H1 (cell line): ENCODE measurements around the gene RNU6-1. TPM values are rescaled to one million over a fixed set of nuclear protein-coding genes. Genes with fewer than 3 reads are reported as not detected.
A peak's percentile ranks its signal among the peaks of the same experiment; 100 is the strongest.

Experiments used
- ATF2 ChIP-seq: IDR thresholded peaks from 2 replicates; pipeline ENCODE4 v1.6.1; 2012; ENCODE audit warnings: low read length, inconsistent platforms
- BCL11A ChIP-seq, 2 experiments: IDR thresholded peaks; one replicate each; pipeline ENCODE4 v1.6.1; 2011; ENCODE audit warnings: low read depth in 2 of 2, low read length in 2 of 2, mild to moderate bottlenecking in 2 of 2
- CBX8 ChIP-seq: fragments of 300-800, 300-1000 bp; sonication (generic); IDR thresholded peaks from 2 replicates; pipeline ENCODE4 v1.7.1; 2016; ENCODE audit warnings: low read depth, low read length, borderline replicate concordance
- CHD1 ChIP-seq: IDR thresholded peaks from 2 replicates; pipeline ENCODE4 v1.6.1; 2012; ENCODE audit warnings: low read depth, low read length, improper control_type of control experiment
- CHD2 ChIP-seq: IDR thresholded peaks from 2 replicates; pipeline ENCODE4 v1.6.1; 2012; ENCODE audit warnings: low read length, improper control_type of control experiment
- EP300 ChIP-seq, 2 experiments: IDR thresholded peaks; 1 replicate in 1 of 2; 2 replicates in 1 of 2; pipeline ENCODE4 v1.6.1; 2011 to 2012; ENCODE audit warnings: low read depth in 2 of 2, low read length in 2 of 2, mild to moderate bottlenecking in 2 of 2, borderline replicate concordance in 1 of 2, inconsistent platforms in 1 of 2, moderate library complexity in 1 of 2
- KDM5A ChIP-seq: fragments of 200-600 bp; IDR thresholded peaks from 2 replicates; pipeline ENCODE4 v1.7.1; 2012; ENCODE audit warnings: mild to moderate bottlenecking, low read length, inconsistent platforms, mixed read lengths
- POLR2AphosphoS5 ChIP-seq: IDR thresholded peaks from 2 replicates; pipeline ENCODE4 v1.6.1; 2011; ENCODE audit warnings: low read depth, low read length
- RFX5 ChIP-seq: IDR thresholded peaks from 2 replicates; pipeline ENCODE4 v1.6.1; 2011; ENCODE audit warnings: low read depth, low read length, improper control_type of control experiment, borderline replicate concordance
- SAP30 ChIP-seq: fragments of 300-600 bp; sonication (generic); IDR thresholded peaks from 2 replicates; pipeline ENCODE4 v1.7.1; 2012; ENCODE audit warnings: low read length, moderate library complexity, mild to moderate bottlenecking, inconsistent platforms; ENCODE audit not compliant: insufficient read depth, insufficient replicate concordance
- TAF1 ChIP-seq: IDR thresholded peaks from 2 replicates; pipeline ENCODE4 v1.6.1; 2011; ENCODE audit warnings: mild to moderate bottlenecking, low read depth, low read length
- YY1 ChIP-seq: IDR thresholded peaks from 2 replicates; pipeline ENCODE4 v1.6.1; 2011; ENCODE audit warnings: low read depth, mild to moderate bottlenecking, low read length
- polyA plus RNA-seq, 7 experiments: library from polyadenylated mRNA; depleted of rRNA in 3 of 7; stranded (reverse) in 5 of 7; unstranded in 2 of 7; fragments of >200 nt in 5 of 7; fragments of 200-250 nt in 2 of 7; gene quantifications; 1 replicate in 5 of 7; 2 replicates in 1 of 7; 4 replicates in 1 of 7; pipeline versions ENCODE4 v1.2.1 to v1.2.3, GENCODE V29; 2011 to 2013; ENCODE audit warnings: missing spikeins in 2 of 7, mixed read lengths in 2 of 7
- total RNA-seq: library from RNA; stranded (reverse); fragmentation: NEBNext Ultra II Directional; extraction: Animal tissue kit (Norgen Biotek cat#: 25700); gene quantifications from 2 replicates; pipeline ENCODE4 v1.2.1, GENCODE V29; 2021
- TF ChIP-seq, protein P1 (sequence below): IDR thresholded peaks from 2 replicates; pipeline ENCODE4 v1.6.1; 2011; ENCODE audit warnings: low read length, improper control_type of control experiment

Gene RNU6-1
- total and polyA plus RNA-seq, 2 of the 8 experiments (the other 6 are each of a cell fraction or from before 2014, with no cell fraction given): not detected

- TF ChIP-seq ATF2 (no peak), CBX8 (peak; percentile 67; the same call in 1 of the 2 replicates), POLR2AphosphoS5 (no peak), TAF1 (no peak), EP300 (IDR thresholded peaks at IDR 0.05; ENCODE audit: borderline replicate concordance in 1 of 2, low read depth in 2 of 2, low read length in 2 of 2) (no peak), CHD2 (no peak), CHD1 (no peak), KDM5A (no peak), SAP30 (no peak), BCL11A (IDR thresholded peaks at IDR 0.05; ENCODE audit: low read depth in 2 of 2, low read length in 2 of 2) (no peak), RFX5 (no peak), YY1 (no peak)
- TF ChIP-seq, protein P1, sequence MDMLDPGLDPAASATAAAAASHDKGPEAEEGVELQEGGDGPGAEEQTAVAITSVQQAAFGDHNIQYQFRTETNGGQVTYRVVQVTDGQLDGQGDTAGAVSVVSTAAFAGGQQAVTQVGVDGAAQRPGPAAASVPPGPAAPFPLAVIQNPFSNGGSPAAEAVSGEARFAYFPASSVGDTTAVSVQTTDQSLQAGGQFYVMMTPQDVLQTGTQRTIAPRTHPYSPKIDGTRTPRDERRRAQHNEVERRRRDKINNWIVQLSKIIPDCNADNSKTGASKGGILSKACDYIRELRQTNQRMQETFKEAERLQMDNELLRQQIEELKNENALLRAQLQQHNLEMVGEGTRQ: no peak
These were observed 10.7 kb downstream of the RNU6-1 start (continued) for GRCh38 chr15:67828969-67829646.
